ENCODE data around the gene ASTE1. TPM values are rescaled to one million over a fixed set of nuclear protein-coding genes. Genes with fewer than 3 reads are reported as not detected.

The ASTE1 gene
- total and polyA plus RNA-seq, 9 donors = 3.1 to 11.9 (median 8.6) TPM

DNA sequence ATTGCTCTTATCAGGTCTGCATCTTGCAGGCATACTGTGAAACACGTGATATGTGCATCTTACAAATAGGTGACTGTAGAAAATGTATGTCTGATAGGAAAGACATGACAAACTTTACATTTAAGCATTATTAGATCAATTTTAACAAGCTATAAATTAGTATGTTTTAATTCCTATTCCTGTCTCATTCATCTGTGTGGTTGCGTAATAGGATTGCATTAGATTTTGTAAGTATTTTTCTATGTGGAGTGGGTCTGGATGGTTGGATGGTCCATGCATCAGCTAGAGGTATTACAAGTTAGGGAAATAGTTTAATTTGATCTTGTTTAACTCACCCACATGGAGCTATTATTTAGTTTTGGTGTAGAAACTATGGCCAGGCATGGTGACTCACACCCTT lies 18.8 kb downstream of the ASTE1 start:
- no peaks in the 10 kb centered on the region for H3K9me3 ChIP-seq
- H3K27me3 ChIP-seq = no peaks in the 10 kb centered on the region
- H3K27ac ChIP-seq = no peak overlapping the region
- no peak for DNase-seq
- H3K4me1 ChIP-seq (ENCODE audit: insufficient read depth) = no peaks in the 10 kb centered on the region
- TF ChIP-seq, protein P1, sequence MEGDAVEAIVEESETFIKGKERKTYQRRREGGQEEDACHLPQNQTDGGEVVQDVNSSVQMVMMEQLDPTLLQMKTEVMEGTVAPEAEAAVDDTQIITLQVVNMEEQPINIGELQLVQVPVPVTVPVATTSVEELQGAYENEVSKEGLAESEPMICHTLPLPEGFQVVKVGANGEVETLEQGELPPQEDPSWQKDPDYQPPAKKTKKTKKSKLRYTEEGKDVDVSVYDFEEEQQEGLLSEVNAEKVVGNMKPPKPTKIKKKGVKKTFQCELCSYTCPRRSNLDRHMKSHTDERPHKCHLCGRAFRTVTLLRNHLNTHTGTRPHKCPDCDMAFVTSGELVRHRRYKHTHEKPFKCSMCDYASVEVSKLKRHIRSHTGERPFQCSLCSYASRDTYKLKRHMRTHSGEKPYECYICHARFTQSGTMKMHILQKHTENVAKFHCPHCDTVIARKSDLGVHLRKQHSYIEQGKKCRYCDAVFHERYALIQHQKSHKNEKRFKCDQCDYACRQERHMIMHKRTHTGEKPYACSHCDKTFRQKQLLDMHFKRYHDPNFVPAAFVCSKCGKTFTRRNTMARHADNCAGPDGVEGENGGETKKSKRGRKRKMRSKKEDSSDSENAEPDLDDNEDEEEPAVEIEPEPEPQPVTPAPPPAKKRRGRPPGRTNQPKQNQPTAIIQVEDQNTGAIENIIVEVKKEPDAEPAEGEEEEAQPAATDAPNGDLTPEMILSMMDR (IDR thresholded peaks at IDR 0.05) = no peak
- TF ChIP-seq POLR2A (IDR thresholded peaks at IDR 0.05) (no peak), EP300 (IDR thresholded peaks at IDR 0.05) (no peak)
- intact Hi-C loops (cut with DNase I) = no loop called here
- no peaks in the 10 kb centered on the region for H3K36me3 ChIP-seq
- WGBS, 3 donors = 98 to 99% (median 99%) methylated on average over 2 of the region's 2 CpGs
- no peak overlapping the region for H3K4me3 ChIP-seq

DNA sequence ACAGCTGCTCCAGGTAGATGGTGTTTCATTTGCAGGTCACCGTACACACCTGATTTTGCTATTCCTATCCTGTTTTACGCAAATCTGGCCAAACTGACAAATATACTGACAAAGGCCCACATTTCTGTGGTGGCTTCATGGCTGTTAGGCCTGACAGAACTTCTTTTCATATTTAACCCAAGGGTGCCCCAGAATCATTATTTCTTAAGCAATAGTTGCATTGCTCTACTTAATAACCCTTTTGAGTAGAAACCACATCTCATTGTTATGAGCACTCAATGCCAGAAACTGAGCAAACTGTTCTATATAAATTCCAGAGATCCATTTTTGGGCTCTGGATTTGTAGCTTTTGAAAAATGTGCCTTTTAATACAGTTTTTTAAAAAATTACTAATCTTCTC lies 19.4 kb downstream of the ASTE1 start:
- intact Hi-C loops (cut with DNase I) = no loop called here
- no peaks in the 10 kb centered on the region for H3K36me3 ChIP-seq

DNA sequence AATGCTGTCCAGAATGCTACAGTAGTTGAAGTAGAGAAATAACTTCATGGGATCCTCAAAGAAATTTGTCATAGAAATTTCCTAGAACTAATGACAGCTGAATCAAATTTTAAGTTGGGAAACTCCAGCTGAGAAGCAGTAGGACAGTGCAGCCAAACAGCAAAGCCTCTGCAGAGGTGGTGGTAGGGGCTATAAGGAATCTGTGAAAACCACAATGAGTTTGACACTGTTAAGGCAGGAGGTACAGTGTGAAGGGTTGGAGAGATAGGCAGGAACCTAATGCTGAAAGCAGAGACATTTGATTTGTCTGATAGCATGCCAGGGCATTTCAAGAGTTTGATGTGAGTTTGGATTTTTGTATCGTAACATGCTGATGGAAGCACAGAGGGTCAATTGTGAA lies 22.0 kb downstream of the ASTE1 start:
- TF ChIP-seq, protein P1 (IDR thresholded peaks at IDR 0.05) = no peak
- TF ChIP-seq EP300 (IDR thresholded peaks at IDR 0.05) (no peak), POLR2A (IDR thresholded peaks at IDR 0.05) (no peak)

More for the DNA sequence above, 19.4 kb downstream of the ASTE1 start:
- WGBS, 3 donors = 95 to 100% (median 97%) methylated on average over 2 of the region's 2 CpGs
- TF ChIP-seq, protein P1 (IDR thresholded peaks at IDR 0.05) = no peak
- TF ChIP-seq EP300 (IDR thresholded peaks at IDR 0.05) = no peak
- H3K4me1 ChIP-seq (ENCODE audit: insufficient read depth) = no peaks in the 10 kb centered on the region
- no peak overlapping the region for H3K4me3 ChIP-seq
- no peaks in the 10 kb centered on the region for H3K27me3 ChIP-seq
- DNase-seq = no peak
- no peaks in the 10 kb centered on the region for H3K9me3 ChIP-seq
- no peak overlapping the region for H3K27ac ChIP-seq

DNA sequence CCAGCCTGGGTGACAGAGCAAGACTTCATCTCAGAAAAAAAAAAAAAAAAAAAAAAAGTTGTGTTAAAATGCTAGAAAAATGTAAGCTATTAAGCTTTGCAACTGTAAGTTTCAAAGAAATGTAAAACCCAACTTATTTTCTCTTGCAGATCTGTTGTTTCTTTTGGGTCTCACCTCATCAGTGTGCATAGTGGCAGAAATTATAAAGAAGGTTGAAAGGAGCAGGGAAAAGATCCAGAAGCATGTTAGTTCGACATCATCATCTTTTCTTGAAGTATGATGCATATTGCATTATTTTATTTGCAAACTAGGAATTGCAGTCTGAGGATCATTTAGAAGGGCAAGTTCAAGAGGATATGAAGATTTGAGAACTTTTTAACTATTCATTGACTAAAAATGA lies 25.6 kb downstream of the ASTE1 start:
- no peaks in the 10 kb centered on the region for H3K27me3 ChIP-seq
- H3K36me3 ChIP-seq = no peaks in the 10 kb centered on the region
- TF ChIP-seq EP300 (IDR thresholded peaks at IDR 0.05) = no peak
- TF ChIP-seq, protein P1 (IDR thresholded peaks at IDR 0.05) = no peak
- no peak for TF ChIP-seq POLR2A (IDR thresholded peaks at IDR 0.05)
- no peaks in the 10 kb centered on the region for H3K4me1 ChIP-seq (ENCODE audit: insufficient read depth)
- no peak for DNase-seq
- H3K27ac ChIP-seq = no peak overlapping the region
- H3K9me3 ChIP-seq = no peaks in the 10 kb centered on the region
- WGBS, 3 donors = 87 to 91% (median 87%) methylated on average over 1 of the region's 1 CpG
- intact Hi-C loops (cut with DNase I) = no loop called here
- H3K4me3 ChIP-seq = no peak overlapping the region

More for the DNA sequence above, 22.0 kb downstream of the ASTE1 start:
- Histone ChIP-seq H3K36me3 (no peaks in the 10 kb centered on the region), H3K27me3 (no peaks in the 10 kb centered on the region), H3K27ac (no peak overlapping the region), H3K4me1 (ENCODE audit: insufficient read depth) (no peaks in the 10 kb centered on the region), H3K4me3 (no peak overlapping the region), H3K9me3 (no peaks in the 10 kb centered on the region)
- DNase-seq = no peak
- intact Hi-C loops (cut with DNase I) = no loop called here
- WGBS, 3 donors = 98 to 100% (median 99%) methylated on average over 1 of the region's 1 CpG
